Measurements from ENCODE around the gene LMAN1L.
"Not testable (repeated sequence)": the region's sequence is repeated elsewhere in the genome, so short reads cannot be mapped to it uniquely, and the experiment has no call there.

The LMAN1L gene

GRCh38 chr15:74782259-74783071 lies 30.2 kb upstream of the LMAN1L start:
- no peak for DNase-seq

GRCh38 chr15:74783072-74783807 lies 29.4 kb upstream of the LMAN1L start:
- DNase-seq, result no peak

- DNase-seq, result no peak
Observed at GRCh38 chr15:74783808-74784175, 28.8 kb upstream of the LMAN1L start.

- DNase-seq, result no peak
Observed at GRCh38 chr15:74784426-74785193, 28.0 kb upstream of the LMAN1L start.

- DNase-seq, result no peak
Observed at GRCh38 chr15:74785194-74786032, 27.2 kb upstream of the LMAN1L start.

GRCh38 chr15:74786081-74786480 lies 26.6 kb upstream of the LMAN1L start:
- not testable (repeated sequence) for DNase-seq

GRCh38 chr15:74786551-74787165 lies 26.0 kb upstream of the LMAN1L start:
- no peak for DNase-seq

- DNase-seq, result peak; percentile 71 to 74
Observed at GRCh38 chr15:74787251-74788041, 25.2 kb upstream of the LMAN1L start.

GRCh38 chr15:74788042-74788682 lies 24.5 kb upstream of the LMAN1L start:
- DNase-seq, result no peak

GRCh38 chr15:74788683-74789151 lies 23.9 kb upstream of the LMAN1L start:
- no peak for DNase-seq

- no peak for DNase-seq
Observed at GRCh38 chr15:74789171-74789631, 23.4 kb upstream of the LMAN1L start.

GRCh38 chr15:74789741-74790079 lies 22.9 kb upstream of the LMAN1L start:
- DNase-seq, result no peak

GRCh38 chr15:74790080-74790916 lies 22.3 kb upstream of the LMAN1L start:
- peak in 1 of 2 experiments; percentile 19 for DNase-seq

GRCh38 chr15:74791007-74791406 lies 21.6 kb upstream of the LMAN1L start:
- DNase-seq, result no peak

- no peak for DNase-seq
Observed at GRCh38 chr15:74791667-74792066, 21.0 kb upstream of the LMAN1L start.

- DNase-seq, result no peak
Observed at GRCh38 chr15:74792227-74793016, 20.2 kb upstream of the LMAN1L start.

GRCh38 chr15:74793135-74794028 lies 19.3 kb upstream of the LMAN1L start:
- no peak for DNase-seq
